ENCODE measurements around the gene KMT2E.
A peak's percentile ranks its signal among the peaks of the same experiment; 100 is the strongest.
"Not testable (repeated sequence)": the region's sequence is repeated elsewhere in the genome, so short reads cannot be mapped to it uniquely, and the experiment has no call there.

The KMT2E gene

GRCh38 chr7:105013816-105014692 lies at the start of gene KMT2E:
TSS of gene KMT2E (plus strand) at chr7:105014205. CDS start at chr7:105040953, 26,748 bp downstream.
- H3K36me3 ChIP-seq (ENCODE audit: insufficient read depth, low read length): no peaks in the 10 kb centered on the region
- H3K9me3 ChIP-seq (ENCODE audit: control insufficient read depth, insufficient read depth, low read length): no peaks in the 10 kb centered on the region
- H3K4me1 ChIP-seq (ENCODE audit: insufficient read depth, low read length): peaks cover 21% of the 10 kb centered on the region

GRCh38 chr7:104964626-104965236 lies 49.3 kb upstream of the KMT2E start:
- no peak overlapping the region for H3K9ac ChIP-seq (ENCODE audit: low read depth, low read length)
- H3K4me1 ChIP-seq (ENCODE audit: insufficient read depth, low read length): no peaks in the 10 kb centered on the region
- no peaks in the 10 kb centered on the region for H3K36me3 ChIP-seq (ENCODE audit: insufficient read depth, low read length)
- H3K9me3 ChIP-seq (ENCODE audit: control insufficient read depth, insufficient read depth, low read length): no peaks in the 10 kb centered on the region

More at GRCh38 chr7:105013816-105014692, at the start of gene KMT2E:
- H3K9ac ChIP-seq (ENCODE audit: low read depth, low read length): peak within 1 kb of the TSS; percentile 99

- no peaks in the 10 kb centered on the region for H3K36me3 ChIP-seq (ENCODE audit: insufficient read depth, low read length)
- H3K9me3 ChIP-seq (ENCODE audit: control insufficient read depth, insufficient read depth, low read length): no peaks in the 10 kb centered on the region
- no peak overlapping the region for H3K9ac ChIP-seq (ENCODE audit: low read depth, low read length)
- no peaks in the 10 kb centered on the region for H3K4me1 ChIP-seq (ENCODE audit: insufficient read depth, low read length)
These were observed 48.0 kb upstream of the KMT2E start for GRCh38 chr7:104966022-104966421.

GRCh38 chr7:104967088-104967487 lies 46.9 kb upstream of the KMT2E start:
- H3K4me1 ChIP-seq (ENCODE audit: insufficient read depth, low read length): no peaks in the 10 kb centered on the region
- no peaks in the 10 kb centered on the region for H3K36me3 ChIP-seq (ENCODE audit: insufficient read depth, low read length)
- H3K9ac ChIP-seq (ENCODE audit: low read depth, low read length): no peak overlapping the region

GRCh38 chr7:104967595-104967994 lies 46.4 kb upstream of the KMT2E start:
- Histone ChIP-seq H3K9me3 (ENCODE audit: control insufficient read depth, insufficient read depth, low read length) (no peaks in the 10 kb centered on the region), H3K36me3 (ENCODE audit: insufficient read depth, low read length) (no peaks in the 10 kb centered on the region), H3K4me1 (ENCODE audit: insufficient read depth, low read length) (no peaks in the 10 kb centered on the region), H3K9ac (ENCODE audit: low read depth, low read length) (no peak overlapping the region)

More at GRCh38 chr7:104967088-104967487, 46.9 kb upstream of the KMT2E start:
- H3K9me3 ChIP-seq (ENCODE audit: control insufficient read depth, insufficient read depth, low read length): no peaks in the 10 kb centered on the region

- no peak overlapping the region for H3K9ac ChIP-seq (ENCODE audit: low read depth, low read length)
- H3K9me3 ChIP-seq (ENCODE audit: control insufficient read depth, insufficient read depth, low read length): no peaks in the 10 kb centered on the region
- no peaks in the 10 kb centered on the region for H3K36me3 ChIP-seq (ENCODE audit: insufficient read depth, low read length)
- H3K4me1 ChIP-seq (ENCODE audit: insufficient read depth, low read length): no peaks in the 10 kb centered on the region
These were observed 45.4 kb upstream of the KMT2E start for GRCh38 chr7:104968648-104969047.

GRCh38 chr7:104969183-104969582 lies 44.8 kb upstream of the KMT2E start:
- Histone ChIP-seq H3K4me1 (ENCODE audit: insufficient read depth, low read length) (no peaks in the 10 kb centered on the region), H3K9ac (ENCODE audit: low read depth, low read length) (no peak overlapping the region), H3K36me3 (ENCODE audit: insufficient read depth, low read length) (no peaks in the 10 kb centered on the region), H3K9me3 (ENCODE audit: control insufficient read depth, insufficient read depth, low read length) (no peaks in the 10 kb centered on the region)

GRCh38 chr7:104971290-104972071 lies 42.5 kb upstream of the KMT2E start:
- Histone ChIP-seq H3K9ac (ENCODE audit: low read depth, low read length) (no peak overlapping the region), H3K36me3 (ENCODE audit: insufficient read depth, low read length) (no peaks in the 10 kb centered on the region), H3K4me1 (ENCODE audit: insufficient read depth, low read length) (no peaks in the 10 kb centered on the region), H3K9me3 (ENCODE audit: control insufficient read depth, insufficient read depth, low read length) (no peaks in the 10 kb centered on the region)

GRCh38 chr7:104972500-104972899 lies 41.5 kb upstream of the KMT2E start:
- H3K4me1 ChIP-seq (ENCODE audit: insufficient read depth, low read length): no peaks in the 10 kb centered on the region
- no peaks in the 10 kb centered on the region for H3K9me3 ChIP-seq (ENCODE audit: control insufficient read depth, insufficient read depth, low read length)
- no peak overlapping the region for H3K9ac ChIP-seq (ENCODE audit: low read depth, low read length)
- H3K36me3 ChIP-seq (ENCODE audit: insufficient read depth, low read length): no peaks in the 10 kb centered on the region; the same call in 1 of the 2 replicates

- H3K9ac ChIP-seq (ENCODE audit: low read depth, low read length): no peak overlapping the region
- no peaks in the 10 kb centered on the region for H3K9me3 ChIP-seq (ENCODE audit: control insufficient read depth, insufficient read depth, low read length)
- H3K36me3 ChIP-seq (ENCODE audit: insufficient read depth, low read length): no peaks in the 10 kb centered on the region; the same call in 1 of the 2 replicates
- peaks cover 1% of the 10 kb centered on the region; the same call in 1 of the 2 replicates for H3K4me1 ChIP-seq (ENCODE audit: insufficient read depth, low read length)
These were observed 40.8 kb upstream of the KMT2E start for GRCh38 chr7:104973227-104973626.

GRCh38 chr7:104973909-104974415 lies 40.0 kb upstream of the KMT2E start:
- H3K4me1 ChIP-seq (ENCODE audit: insufficient read depth, low read length): peaks cover 9% of the 10 kb centered on the region
- no peak overlapping the region for H3K9ac ChIP-seq (ENCODE audit: low read depth, low read length)

GRCh38 chr7:104975553-104975952 lies 38.5 kb upstream of the KMT2E start:
- peaks cover 20% of the 10 kb centered on the region for H3K4me1 ChIP-seq (ENCODE audit: insufficient read depth, low read length)
- not testable (repeated sequence) for H3K9ac ChIP-seq (ENCODE audit: low read depth, low read length)

More at GRCh38 chr7:104973909-104974415, 40.0 kb upstream of the KMT2E start:
- Histone ChIP-seq H3K36me3 (ENCODE audit: insufficient read depth, low read length) (no peaks in the 10 kb centered on the region; the same call in 1 of the 2 replicates), H3K9me3 (ENCODE audit: control insufficient read depth, insufficient read depth, low read length) (no peaks in the 10 kb centered on the region)

GRCh38 chr7:104976966-104977636 lies 36.9 kb upstream of the KMT2E start:
- H3K9ac ChIP-seq (ENCODE audit: low read depth, low read length): no peak overlapping the region
- H3K4me1 ChIP-seq (ENCODE audit: insufficient read depth, low read length): peaks cover 20% of the 10 kb centered on the region
- H3K36me3 ChIP-seq (ENCODE audit: insufficient read depth, low read length): no peaks in the 10 kb centered on the region; the same call in 1 of the 2 replicates
- no peaks in the 10 kb centered on the region for H3K9me3 ChIP-seq (ENCODE audit: control insufficient read depth, insufficient read depth, low read length)

More at GRCh38 chr7:104975553-104975952, 38.5 kb upstream of the KMT2E start:
- H3K36me3 ChIP-seq (ENCODE audit: insufficient read depth, low read length); H3K9me3 ChIP-seq (ENCODE audit: control insufficient read depth, insufficient read depth, low read length): not testable (repeated sequence)

All from ES-I3 (cell line).